ENCODE data around the gene ZFPL1.
"Not testable (repeated sequence)": the region's sequence is repeated elsewhere in the genome, so short reads cannot be mapped to it uniquely, and the experiment has no call there.

The ZFPL1 gene

DNA sequence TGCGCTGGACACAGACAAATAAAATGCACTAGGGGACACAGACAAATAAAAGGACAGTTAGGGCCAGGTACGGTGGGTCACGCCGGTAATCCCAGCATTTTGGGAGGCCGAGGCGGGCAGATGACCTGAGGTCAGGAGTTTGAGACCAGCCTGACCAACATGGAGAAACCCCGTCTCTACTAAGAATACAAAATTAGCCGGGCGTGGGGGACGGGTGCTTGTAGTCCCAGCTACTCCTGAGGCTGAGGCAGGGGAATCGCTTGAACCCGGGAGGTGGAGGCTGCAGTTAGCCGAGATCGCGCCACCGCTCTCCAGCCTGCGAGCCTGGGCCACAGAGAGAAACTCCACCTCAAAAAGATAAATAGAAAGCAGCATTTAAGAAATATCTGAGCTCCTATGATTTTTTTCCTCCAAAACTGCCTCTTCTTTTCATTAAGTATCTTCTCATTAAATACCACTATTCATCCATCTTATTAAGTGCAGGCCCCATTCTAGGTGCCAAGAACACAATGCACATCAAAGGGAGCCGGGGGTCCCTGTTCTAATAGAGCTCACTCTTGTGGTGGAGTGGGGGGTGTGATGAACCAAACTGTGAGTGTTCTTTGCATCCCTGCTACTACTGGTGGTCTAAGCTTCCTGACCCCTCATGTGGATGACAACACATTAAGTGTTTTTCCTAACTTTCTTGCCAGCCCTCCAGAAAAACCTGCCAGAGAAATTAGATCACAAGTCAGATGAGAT lies 34.2 kb downstream of the ZFPL1 start:
- H3K36me3 ChIP-seq = peaks cover 34 to 57% (median 49%) of the 10 kb centered on the region in 11 experiments
- peaks cover 56 to 81% (median 67%) of the 10 kb centered on the region in 10 experiments for H3K4me1 ChIP-seq
- H3K9me3 ChIP-seq (replicated peaks in 1 of 11) = no peaks in the 10 kb centered on the region
- peak overlapping the region in 10 of 11 experiments; percentile 43 to 99 (median 94); a peak in 16 of 22 replicates for H3K9ac ChIP-seq
- H3K4me2 ChIP-seq = peak overlapping the region in 4 of 11 experiments; percentile 16 to 95 (median 60); a peak in 4 of 22 replicates
- TF ChIP-seq Cebpa-rat (IDR thresholded peaks at IDR 0.05) = no peak
- H3K27me3 ChIP-seq = no peaks in the 10 kb centered on the region
- H3K27ac ChIP-seq = no peak overlapping the region; a peak in 1 of 22 replicates
- peaks cover 0 to 65% (median 38%) of the 10 kb centered on the region in 11 experiments; a peak in 16 of 22 replicates for H4K20me1 ChIP-seq
- no peak overlapping the region for H3K4me3 ChIP-seq

DNA sequence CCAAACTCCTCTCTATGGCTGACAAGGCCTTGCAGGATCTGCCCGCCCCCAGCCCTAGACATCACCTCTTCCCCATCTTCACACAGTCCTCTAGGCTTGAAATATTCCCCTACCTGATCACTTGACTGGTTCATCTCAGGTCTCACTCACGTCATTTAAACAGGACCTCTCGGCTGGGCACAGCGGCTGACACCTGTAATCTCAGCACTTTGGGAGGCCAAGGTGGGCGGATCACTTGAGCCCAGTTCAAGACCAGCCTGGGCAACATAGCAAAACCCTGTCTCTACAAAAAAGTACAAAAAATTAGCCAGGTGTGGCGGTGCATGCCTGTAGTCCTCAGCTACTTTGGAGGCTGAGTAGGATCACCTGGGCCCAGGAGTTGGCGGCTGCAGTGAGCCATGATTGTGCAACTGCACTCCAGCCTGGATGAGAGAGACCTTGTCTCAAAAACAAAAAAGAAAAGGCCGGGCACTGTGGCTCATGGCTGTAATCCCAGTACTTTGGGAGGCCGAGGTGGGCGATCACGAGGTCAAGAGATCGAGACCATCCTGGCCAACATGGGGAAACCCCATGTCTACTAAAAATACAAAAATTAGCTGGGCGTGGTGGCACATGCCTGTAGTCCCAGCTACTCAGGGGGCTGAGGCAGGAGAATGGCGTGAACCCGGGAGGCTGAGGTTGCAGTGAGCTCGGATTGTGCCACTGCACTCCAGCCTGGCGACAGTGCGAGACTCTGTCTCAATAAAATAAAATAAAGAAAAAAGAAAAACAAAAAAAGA lies 35.1 kb downstream of the ZFPL1 start:
- Histone ChIP-seq H3K27ac (peak overlapping the region in 2 of 11 experiments; percentile 93 to 96; a peak in 3 of 22 replicates), H3K4me2 (peak overlapping the region in 10 of 11 experiments; percentile 7 to 97 (median 94); a peak in 16 of 22 replicates), H3K36me3 (peaks cover 34 to 61% (median 51%) of the 10 kb centered on the region in 11 experiments)

GRCh38 chr11:65119670-65119995 lies 35.6 kb downstream of the ZFPL1 start:
- H4K20me1 ChIP-seq = peaks cover 0 to 64% (median 38%) of the 10 kb centered on the region in 11 experiments; a peak in 16 of 22 replicates
- no peaks in the 10 kb centered on the region for H3K9me3 ChIP-seq (replicated peaks in 1 of 11)
- peak overlapping the region; percentile 91 to 99 (median 94); a peak in 21 of 22 replicates for H3K9ac ChIP-seq
- H3K4me3 ChIP-seq = 0 out of 20 replicates have a peak overlapping the region, but pooled peaks of 2 of the 10 experiments have one; percentile 86 to 94
- H3K4me2 ChIP-seq = peak overlapping the region; percentile 7 to 97 (median 95); a peak in 21 of 22 replicates
- H3K27ac ChIP-seq = peak overlapping the region in 4 of 11 experiments; percentile 15 to 96 (median 92); a peak in 4 of 22 replicates
- H3K36me3 ChIP-seq = peaks cover 39 to 66% (median 57%) of the 10 kb centered on the region in 11 experiments
- H3K27me3 ChIP-seq = no peaks in the 10 kb centered on the region
- H3K4me1 ChIP-seq = peaks cover 53 to 81% (median 65%) of the 10 kb centered on the region in 10 experiments
- no peak for TF ChIP-seq Cebpa-rat (IDR thresholded peaks at IDR 0.05)

More for the DNA sequence above, 35.1 kb downstream of the ZFPL1 start:
- not testable (repeated sequence) for H3K4me3 ChIP-seq; H3K9me3 ChIP-seq (replicated peaks in 1 of 11); H3K27me3 ChIP-seq
- Histone ChIP-seq H4K20me1 (peaks cover 0 to 65% (median 38%) of the 10 kb centered on the region in 11 experiments; a peak in 16 of 22 replicates), H3K9ac (peak overlapping the region; percentile 91 to 99 (median 94); a peak in 18 of 22 replicates), H3K4me1 (peaks cover 55 to 81% (median 66%) of the 10 kb centered on the region in 10 experiments)
- TF ChIP-seq Cebpa-rat (IDR thresholded peaks at IDR 0.05) = 0 out of 22 replicates have a peak, but pooled peaks of 3 of the 11 experiments have one; percentile 9 to 23 (median 20)

DNA sequence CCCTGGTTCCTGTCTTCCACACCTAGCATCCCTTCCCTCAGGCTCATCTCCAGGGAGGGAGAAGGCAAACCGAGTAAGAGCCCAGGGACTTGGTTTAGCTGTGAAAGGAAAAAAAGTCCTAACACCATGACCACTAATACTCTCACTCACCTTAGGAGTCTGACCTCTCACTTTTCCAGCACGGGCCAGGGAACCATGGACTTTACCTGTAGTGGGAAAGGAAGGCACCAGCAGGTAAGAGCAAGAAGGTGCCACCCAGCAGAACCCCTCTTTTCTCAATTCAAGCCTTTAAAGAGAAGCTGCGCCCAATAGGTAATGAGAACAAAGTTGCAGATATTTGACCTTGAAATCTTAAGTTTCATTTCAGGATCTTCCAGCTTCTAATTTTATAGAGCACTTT lies 36.8 kb downstream of the ZFPL1 start:
- H3K4me1 ChIP-seq = peaks cover 44 to 72% (median 58%) of the 10 kb centered on the region in 10 experiments
- peaks cover 51 to 67% (median 59%) of the 10 kb centered on the region in 11 experiments for H3K36me3 ChIP-seq
- peak overlapping the region; percentile 85 to 97 (median 93); a peak in 21 of 22 replicates for H3K27ac ChIP-seq

DNA sequence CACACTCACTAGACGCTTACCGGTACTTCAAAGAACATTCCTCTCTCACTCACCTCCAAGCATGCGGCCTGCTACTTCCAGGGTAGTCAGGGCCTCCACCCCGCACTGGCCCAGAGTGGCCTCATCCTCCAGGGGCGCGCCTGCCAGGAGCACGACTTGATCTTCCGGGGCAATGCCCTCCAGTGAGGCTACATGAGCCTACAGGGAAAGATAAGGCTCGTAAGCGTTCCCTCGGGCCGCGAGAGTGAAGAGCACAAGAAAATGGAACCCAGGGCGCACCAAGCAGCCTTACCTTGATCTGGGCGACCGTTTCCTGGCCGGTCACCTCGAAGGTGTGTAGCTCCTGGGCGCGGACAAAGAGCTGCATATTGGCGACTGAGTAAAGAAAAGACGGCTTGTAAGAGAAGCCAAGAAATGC lies 37.4 kb downstream of the ZFPL1 start:
- H3K4me3 ChIP-seq = peak overlapping the region; percentile 82 to 99 (median 89)
- H3K27me3 ChIP-seq = no peaks in the 10 kb centered on the region
- H3K36me3 ChIP-seq = peaks cover 56 to 67% (median 60%) of the 10 kb centered on the region in 11 experiments
- peak overlapping the region; percentile 91 to 99 (median 94) for H3K9ac ChIP-seq
- H4K20me1 ChIP-seq = peaks cover 0 to 55% (median 31%) of the 10 kb centered on the region in 11 experiments; a peak in 17 of 22 replicates
- H3K27ac ChIP-seq = peak overlapping the region; percentile 85 to 97 (median 93)
- no peak for TF ChIP-seq Cebpa-rat (IDR thresholded peaks at IDR 0.05)
- H3K9me3 ChIP-seq (replicated peaks in 1 of 11) = no peaks in the 10 kb centered on the region
- peaks cover 38 to 66% (median 51%) of the 10 kb centered on the region in 10 experiments for H3K4me1 ChIP-seq
- H3K4me2 ChIP-seq = peak overlapping the region; percentile 85 to 98 (median 95)

More for the DNA sequence above, 36.8 kb downstream of the ZFPL1 start:
- no peak for TF ChIP-seq Cebpa-rat (IDR thresholded peaks at IDR 0.05)
- Histone ChIP-seq H3K4me2 (peak overlapping the region; percentile 85 to 98 (median 95)), H3K9me3 (replicated peaks in 1 of 11) (no peaks in the 10 kb centered on the region), H3K9ac (peak overlapping the region; percentile 91 to 99 (median 94)), H3K4me3 (peak overlapping the region; percentile 82 to 99 (median 89)), H4K20me1 (peaks cover 0 to 59% (median 32%) of the 10 kb centered on the region in 11 experiments; a peak in 16 of 22 replicates), H3K27me3 (no peaks in the 10 kb centered on the region)

GRCh38 chr11:65121865-65122696 lies 38.1 kb downstream of the ZFPL1 start, which contains the start of the genes FAU and MRPL49:
TSS of gene FAU (minus strand) at chr11:65122134. CDS start at chr11:65121813, 321 bp downstream.
TSS of gene MRPL49 (plus strand) at chr11:65122321. CDS start at chr11:65122347, 26 bp downstream.
- H3K4me1 ChIP-seq = peaks cover 32 to 60% (median 46%) of the 10 kb centered on the region in 10 experiments
- peak within 1 kb of the TSS; percentile 82 to 99 (median 89) for H3K4me3 ChIP-seq
- H3K36me3 ChIP-seq = peaks cover 62 to 71% (median 66%) of the 10 kb centered on the region in 11 experiments
- no peaks in the 10 kb centered on the region for H3K27me3 ChIP-seq
- H4K20me1 ChIP-seq = peaks cover 0 to 56% (median 32%) of the 10 kb centered on the region in 11 experiments; a peak in 17 of 22 replicates
- peak within 1 kb of the TSS; percentile 91 to 99 (median 94) for H3K9ac ChIP-seq
- peak within 1 kb of the TSS; percentile 85 to 98 (median 95) for H3K4me2 ChIP-seq
- no peak for TF ChIP-seq Cebpa-rat (IDR thresholded peaks at IDR 0.05)
- peak within 1 kb of the TSS; percentile 85 to 97 (median 93) for H3K27ac ChIP-seq
- no peaks in the 10 kb centered on the region for H3K9me3 ChIP-seq (replicated peaks in 1 of 11)

DNA sequence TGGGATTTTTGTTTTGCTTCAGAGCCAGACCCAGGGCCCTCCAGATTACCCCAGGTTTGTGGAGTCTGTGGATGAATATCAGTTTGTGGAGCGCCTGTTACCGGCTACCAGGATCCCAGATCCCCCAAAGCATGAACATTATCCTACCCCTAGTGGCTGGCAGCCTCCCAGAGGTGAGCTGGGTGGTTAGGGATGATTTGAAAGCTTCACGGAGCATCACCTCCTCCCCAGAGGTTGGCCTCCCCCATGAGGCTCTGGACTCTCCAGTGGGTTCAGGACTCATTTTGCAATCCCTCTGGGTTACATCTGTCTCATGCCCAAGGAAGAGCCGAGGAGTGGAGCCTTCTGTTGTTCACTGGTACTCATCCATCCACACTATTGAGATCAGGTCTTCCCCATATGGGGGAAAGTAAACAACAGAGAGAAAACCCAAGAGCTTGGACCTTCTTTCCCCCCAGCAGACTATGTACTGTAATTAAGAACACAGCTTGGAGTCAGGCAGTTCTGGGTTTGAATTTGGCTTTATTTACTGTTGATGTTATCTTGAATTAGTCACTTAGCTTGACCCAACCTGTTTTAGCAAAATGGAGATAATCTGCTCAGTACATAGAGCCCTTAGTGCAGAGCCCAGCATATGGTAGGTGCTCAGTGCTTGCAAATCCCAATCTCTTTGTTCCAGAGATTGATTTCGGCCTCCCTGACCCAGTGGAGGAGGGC lies 40.6 kb downstream of the ZFPL1 start:
- H3K4me1 ChIP-seq = peaks cover 29 to 50% (median 38%) of the 10 kb centered on the region in 10 experiments
- no peak for TF ChIP-seq Cebpa-rat (IDR thresholded peaks at IDR 0.05)
- H3K27me3 ChIP-seq = no peaks in the 10 kb centered on the region
- H3K9ac ChIP-seq = peak overlapping the region in 5 of 11 experiments; percentile 5 to 25 (median 20); a peak in 2 of 22 replicates
- H4K20me1 ChIP-seq = peaks cover 2 to 61% (median 33%) of the 10 kb centered on the region in 11 experiments; a peak in 19 of 22 replicates
- H3K4me2 ChIP-seq = peak overlapping the region in 4 of 11 experiments; percentile 3 to 86 (median 40); a peak in 5 of 22 replicates
- peaks cover 68 to 78% (median 73%) of the 10 kb centered on the region in 11 experiments for H3K36me3 ChIP-seq
- H3K9me3 ChIP-seq (replicated peaks in 1 of 11) = no peaks in the 10 kb centered on the region
- H3K4me3 ChIP-seq = no peak overlapping the region
- no peak overlapping the region for H3K27ac ChIP-seq

Data from BLaER1 treated with 17β-estradiol and CSF1 and Interleukin-3, amounts not matched to agents 10 nM and 100 nM (cell line).